GM19193 (cell line): ENCODE results near the gene SLC31A1.

Experiments used
- POLR2A ChIP-seq: IDR thresholded peaks from 4 replicates; pipeline ENCODE4 v1.6.1; 2011; ENCODE audit not compliant: insufficient read depth, insufficient read length; ENCODE audit errors: extremely low read depth

Gene SLC31A1

DNA sequence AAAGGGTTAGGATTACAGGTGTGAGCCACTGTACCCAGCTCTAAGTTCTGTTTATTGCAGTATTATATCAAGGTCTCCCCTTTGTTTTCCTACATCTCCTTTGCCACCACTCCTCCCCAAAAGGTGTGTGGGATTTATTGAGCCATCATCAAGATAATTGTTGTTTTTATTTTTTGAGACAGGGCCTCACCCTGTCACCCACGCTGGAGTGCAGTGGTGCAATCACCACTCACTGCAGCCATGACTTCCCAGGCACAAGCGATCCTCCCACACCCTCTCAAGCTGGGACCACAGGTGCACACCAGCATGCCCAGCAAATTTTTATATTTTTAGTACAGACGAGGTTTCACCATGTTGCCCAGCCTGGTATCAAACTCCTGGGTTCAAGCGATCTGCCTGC, 24.6 kb downstream of the SLC31A1 start:
- no peak for TF ChIP-seq POLR2A

DNA sequence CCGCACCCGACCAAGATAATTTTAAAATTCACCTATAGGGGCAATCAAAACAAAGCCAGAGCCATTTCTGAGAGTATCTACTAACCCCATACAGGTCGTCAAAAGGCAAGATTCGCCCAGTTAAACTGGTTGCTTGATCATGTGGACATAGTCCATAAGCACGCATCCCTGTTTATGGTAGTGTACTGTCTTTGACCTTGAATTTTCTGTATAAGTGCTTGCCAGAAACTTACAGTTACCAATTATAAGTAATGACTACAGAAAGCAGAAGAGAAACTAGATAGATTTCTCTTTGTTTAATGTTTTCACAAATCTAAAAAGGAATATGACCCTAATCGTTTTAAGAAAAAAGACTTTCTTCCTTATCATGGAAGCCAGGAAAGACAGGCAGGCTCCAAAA, 25.6 kb downstream of the SLC31A1 start:
- TF ChIP-seq POLR2A: no peak

DNA sequence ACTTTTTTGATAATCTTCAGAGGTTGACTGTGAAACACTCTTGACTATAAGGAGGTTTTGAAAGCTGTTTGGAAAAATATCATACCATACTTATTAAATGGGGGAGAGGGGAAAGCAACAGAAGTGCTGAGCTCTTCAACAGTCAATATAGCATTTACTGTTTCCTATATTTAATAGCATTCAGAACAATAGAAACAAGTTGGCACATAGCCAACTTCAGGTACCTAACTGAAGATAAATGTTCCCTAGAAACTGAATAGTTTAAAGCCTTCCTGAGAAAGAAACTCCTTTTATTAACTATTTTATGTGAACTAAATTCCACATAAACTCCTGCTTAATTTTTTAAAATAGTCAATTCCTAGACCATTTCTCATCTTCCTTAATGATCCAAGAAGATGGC, 26.3 kb downstream of the SLC31A1 start:
- no peak for TF ChIP-seq POLR2A

DNA sequence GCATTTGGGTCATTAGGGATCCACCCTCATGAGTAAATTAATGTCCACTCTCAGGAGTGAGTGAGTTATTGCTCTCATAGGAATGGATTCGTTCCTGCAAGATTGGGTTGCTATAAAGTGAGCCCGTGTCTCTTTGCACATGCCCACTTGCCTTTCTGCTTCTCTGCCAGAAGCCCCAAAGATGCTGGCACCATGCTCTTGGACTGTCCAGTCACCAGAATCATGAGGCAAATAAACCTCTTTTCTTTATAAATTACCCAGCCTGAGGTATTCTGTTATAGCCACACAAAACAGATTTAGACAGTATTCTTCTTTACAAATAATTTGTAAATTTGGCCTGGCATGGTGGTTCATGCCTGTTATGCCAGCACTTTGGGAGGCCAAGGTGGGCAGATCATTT, 29.5 kb downstream of the SLC31A1 start:
- no peak for TF ChIP-seq POLR2A

- TF ChIP-seq POLR2A: no peak
Measured at GRCh38 chr9:113254991-113255390, 33.6 kb downstream of the SLC31A1 start.

DNA sequence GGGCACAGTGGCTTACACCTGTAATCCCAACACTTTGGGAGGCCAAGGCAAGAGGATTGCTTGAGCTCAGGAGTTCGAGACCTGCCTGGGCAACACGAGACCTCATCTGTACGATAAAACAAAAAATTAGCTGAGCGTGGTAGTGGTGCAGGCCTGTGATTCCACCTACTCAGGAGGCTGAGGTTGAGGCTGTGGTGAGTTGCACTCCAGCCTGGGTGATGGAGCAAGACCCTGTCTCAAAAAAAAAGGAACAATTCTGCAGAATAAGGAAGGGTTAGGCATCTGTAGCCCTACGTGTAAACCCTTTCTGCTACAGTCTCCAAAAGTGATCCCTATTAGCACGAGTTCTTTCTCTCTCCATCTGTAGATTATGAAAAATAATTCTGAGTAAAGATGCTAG, 34.1 kb downstream of the SLC31A1 start:
- TF ChIP-seq POLR2A: no peak

DNA sequence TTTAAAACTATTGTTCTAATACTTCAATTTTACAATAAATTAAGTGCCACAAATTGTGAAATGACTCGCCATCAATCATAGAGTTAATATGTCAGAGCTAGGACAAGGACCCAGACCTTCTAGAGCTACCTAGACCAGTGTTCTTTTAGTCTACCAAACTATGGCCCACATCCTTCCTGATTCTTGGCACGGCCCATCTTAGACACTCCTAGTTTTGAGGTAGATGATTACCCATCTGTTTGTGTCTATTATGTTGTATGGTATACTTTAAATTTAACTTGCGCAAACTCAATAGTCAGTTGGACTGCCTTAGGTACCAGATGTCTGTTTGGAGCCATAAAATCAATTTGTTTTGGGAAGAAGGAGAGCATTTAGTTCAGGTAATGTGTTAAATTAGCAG, 36.5 kb downstream of the SLC31A1 start:
- no peak for TF ChIP-seq POLR2A

DNA sequence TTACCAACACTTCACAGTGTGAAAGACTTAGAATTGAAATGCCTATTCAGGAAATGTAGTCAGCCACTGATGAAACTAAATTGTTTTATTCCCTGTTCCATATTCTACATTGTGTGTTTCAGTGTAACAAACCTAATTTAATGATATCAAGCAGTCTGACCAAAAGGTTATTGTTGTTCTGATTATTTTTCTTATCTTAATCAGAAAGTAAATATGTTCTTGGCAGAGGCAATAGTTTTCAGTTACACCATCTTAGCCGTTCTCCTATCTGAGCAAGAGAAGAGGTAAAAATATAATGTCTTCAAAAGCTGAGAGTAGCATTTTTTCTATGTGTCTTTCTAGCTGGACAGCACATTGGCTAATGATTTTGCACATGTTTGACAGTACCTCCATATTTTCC, 36.9 kb downstream of the SLC31A1 start:
- no peak for TF ChIP-seq POLR2A

DNA sequence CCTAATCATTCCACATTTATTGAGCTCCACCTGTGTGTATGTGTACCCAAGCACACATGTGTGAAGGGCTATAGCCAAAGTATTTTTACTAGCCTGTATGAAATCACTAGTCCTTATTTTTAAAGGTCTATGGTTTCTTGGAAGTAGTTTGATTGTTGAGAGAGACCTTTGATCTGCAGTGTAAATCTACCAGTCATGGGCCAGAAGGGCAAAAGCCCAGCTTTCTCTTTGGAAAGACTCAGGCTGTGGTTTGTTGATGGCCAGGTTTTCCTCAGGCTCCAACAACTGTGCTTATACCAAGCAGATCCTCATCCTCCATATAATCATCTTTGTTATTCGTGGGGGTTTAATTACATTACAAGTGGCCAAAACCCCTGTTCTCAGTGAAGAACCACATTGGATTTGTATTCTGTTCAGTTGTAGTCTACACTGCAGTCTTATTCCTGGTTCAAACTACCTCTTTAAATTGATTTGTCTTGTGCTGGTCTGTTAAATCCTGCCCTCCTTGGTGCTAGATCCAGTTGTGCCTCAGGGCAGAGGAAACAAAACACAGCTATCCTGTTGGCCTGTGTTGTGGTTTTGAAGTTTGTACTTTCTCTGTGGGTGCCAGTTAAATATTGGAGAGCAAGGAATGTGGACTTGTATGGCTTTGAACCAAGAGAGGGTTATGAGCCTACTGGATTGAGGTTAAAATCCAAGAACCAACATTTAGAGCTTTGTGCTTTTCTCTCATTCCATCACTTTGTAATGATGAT, 40.8 kb downstream of the SLC31A1 start:
- TF ChIP-seq POLR2A: no peak

- TF ChIP-seq POLR2A: no peak
Measured at GRCh38 chr9:113266174-113266573, 44.8 kb downstream of the SLC31A1 start.

DNA sequence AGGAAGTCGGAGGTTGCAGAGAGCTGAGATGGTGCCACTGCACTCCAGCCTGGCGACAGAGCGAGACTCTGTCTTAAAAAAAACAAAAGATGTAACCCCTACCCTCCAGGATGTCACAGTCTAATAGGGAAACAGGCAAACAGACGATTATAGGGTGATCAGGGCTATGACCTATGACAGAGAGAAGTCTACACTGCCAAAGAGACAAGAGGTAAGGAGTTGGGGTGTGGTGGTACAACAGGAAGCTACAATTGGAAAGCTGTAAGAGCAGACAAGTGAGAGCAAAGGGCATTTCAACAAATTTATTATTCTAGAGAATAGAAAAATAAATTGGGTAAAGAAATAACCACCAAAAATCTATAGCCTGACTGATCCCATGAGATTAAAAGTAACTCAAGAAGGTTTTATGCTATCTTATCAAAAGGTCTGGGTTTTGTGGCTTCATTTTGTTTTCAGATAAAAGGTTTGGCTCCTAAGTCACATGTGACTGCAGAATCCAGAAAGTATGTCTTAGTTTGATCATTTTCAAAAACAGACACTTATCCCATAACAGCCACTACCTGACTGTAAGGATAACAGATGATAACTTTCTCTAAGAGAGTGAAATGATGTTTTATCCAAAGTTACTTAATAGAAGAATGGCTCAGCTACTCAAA, 46.7 kb downstream of the SLC31A1 start:
- no peak for TF ChIP-seq POLR2A

GRCh38 chr9:113269355-113269754, 48.0 kb downstream of the SLC31A1 start:
- TF ChIP-seq POLR2A: no peak

GRCh38 chr9:113269871-113270270, 48.5 kb downstream of the SLC31A1 start:
- no peak for TF ChIP-seq POLR2A

DNA sequence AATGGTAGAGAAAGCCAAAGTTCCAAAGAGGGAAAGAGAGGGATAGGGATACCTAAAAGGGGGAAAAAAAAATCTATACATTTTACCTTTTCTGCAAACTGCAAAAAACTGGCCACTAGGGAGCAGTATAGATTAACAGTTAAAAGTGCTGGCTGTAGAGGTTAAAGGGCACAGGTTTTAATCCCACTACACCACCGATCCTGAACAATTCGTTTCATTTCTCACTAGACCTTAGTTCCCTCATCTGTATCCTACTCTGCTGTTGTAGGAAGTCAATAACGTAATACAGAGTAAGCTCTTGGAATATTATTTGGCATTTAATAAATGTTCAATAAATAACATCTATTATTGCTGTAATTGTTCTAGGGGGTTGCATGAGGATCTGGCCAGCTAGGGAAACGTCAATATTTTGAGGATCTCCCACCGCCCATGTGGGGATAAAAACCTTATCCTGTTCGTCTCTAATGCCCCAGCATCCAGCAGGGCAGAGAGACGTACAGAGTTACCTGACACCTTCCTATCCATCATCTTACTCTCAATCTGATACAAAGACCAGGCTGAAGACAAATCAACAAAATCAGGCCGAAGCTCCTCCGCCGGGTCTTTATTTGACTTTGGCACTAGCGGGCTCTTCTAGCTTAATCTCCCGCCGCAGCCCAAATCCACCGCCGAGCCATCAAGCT, 53.3 kb downstream of the SLC31A1 start:
- TF ChIP-seq POLR2A: no peak

GRCh38 chr9:113275157-113276131, 54.1 kb downstream of the SLC31A1 start, which contains the start of the genes CDC26 and PRPF4:
Gene CDC26 (minus strand): TSS chr9:113275572. CDS start chr9:113272507, 3,065 bp downstream.
Gene PRPF4 (plus strand): TSS chr9:113275658. CDS start chr9:113275744, 86 bp downstream.
- TF ChIP-seq POLR2A: peak; percentile 96
